Measurements from ENCODE around the gene PRADC1.

GRCh38 chr2:73252238-73253027 is 19.4 kb upstream of the PRADC1 start:
- no peak for TF ChIP-seq TAF1 (IDR thresholded peaks at IDR 0.05; ENCODE audit: low read depth)
- TF ChIP-seq TEAD4 (IDR thresholded peaks at IDR 0.05): no peak
- no peak for TF ChIP-seq EP300 (IDR thresholded peaks at IDR 0.05; ENCODE audit: borderline replicate concordance)
- TF ChIP-seq REST (IDR thresholded peaks at IDR 0.05; ENCODE audit: low read depth): no peak
- no peak for TF ChIP-seq RAD21 (IDR thresholded peaks at IDR 0.05; ENCODE audit: low read depth)
- TF ChIP-seq YY1 (IDR thresholded peaks at IDR 0.05; ENCODE audit: low read depth): no peak
- TF ChIP-seq MAX (IDR thresholded peaks at IDR 0.05): no peak
- TF ChIP-seq CEBPB (IDR thresholded peaks at IDR 0.05): no peak
- no peak for TF ChIP-seq ZBTB7A (IDR thresholded peaks at IDR 0.05; ENCODE audit: low read depth)
